Measurements from ENCODE around the gene CHD6.

CHD6 gene

GRCh38 chr20:41467220-41467619 is 151.0 kb downstream of the CHD6 start:
- DNase-seq (ENCODE audit: low spot score) = no peak

- no peak for DNase-seq (ENCODE audit: low spot score)
Measured at GRCh38 chr20:41463567-41463966, 154.6 kb downstream of the CHD6 start.

- no peak for DNase-seq (ENCODE audit: low spot score)
Measured at GRCh38 chr20:41462372-41463161, 155.6 kb downstream of the CHD6 start.

GRCh38 chr20:41458761-41459160 is 159.4 kb downstream of the CHD6 start:
- no peak for DNase-seq (ENCODE audit: low spot score)

- DNase-seq (ENCODE audit: low spot score) = no peak
Measured at GRCh38 chr20:41457173-41457857, 160.9 kb downstream of the CHD6 start.

GRCh38 chr20:41456351-41456750 is 161.8 kb downstream of the CHD6 start:
- no peak for DNase-seq (ENCODE audit: low spot score)

GRCh38 chr20:41454250-41454649 is 163.9 kb downstream of the CHD6 start:
- DNase-seq (ENCODE audit: low spot score) = no peak

- DNase-seq (ENCODE audit: low spot score) = no peak
Measured at GRCh38 chr20:41453010-41453950, 164.9 kb downstream of the CHD6 start.

- no peak for DNase-seq (ENCODE audit: low spot score)
Measured at GRCh38 chr20:41452226-41452625, 166.0 kb downstream of the CHD6 start.

- DNase-seq (ENCODE audit: low spot score) = no peak
Measured at GRCh38 chr20:41447006-41447405, 171.2 kb downstream of the CHD6 start.

- DNase-seq (ENCODE audit: low spot score) = no peak
Measured at GRCh38 chr20:41446456-41446855, 171.7 kb downstream of the CHD6 start.

- DNase-seq (ENCODE audit: low spot score) = no peak
Measured at GRCh38 chr20:41444821-41445220, 173.4 kb downstream of the CHD6 start.

GRCh38 chr20:41443691-41444090 is 174.5 kb downstream of the CHD6 start:
- no peak for DNase-seq (ENCODE audit: low spot score)

- no peak for DNase-seq (ENCODE audit: low spot score)
Measured at GRCh38 chr20:41440882-41441281, 177.3 kb downstream of the CHD6 start.

GRCh38 chr20:41437836-41438235 is 180.3 kb downstream of the CHD6 start:
- no peak for DNase-seq (ENCODE audit: low spot score)

- no peak for DNase-seq (ENCODE audit: low spot score)
Measured at GRCh38 chr20:41436679-41437078, 181.5 kb downstream of the CHD6 start.

- no peak for DNase-seq (ENCODE audit: low spot score)
Measured at GRCh38 chr20:41433203-41433602, 185.0 kb downstream of the CHD6 start.

GRCh38 chr20:41432746-41433145 is 185.4 kb downstream of the CHD6 start:
- no peak for DNase-seq (ENCODE audit: low spot score)

- peak; percentile 83 for DNase-seq (ENCODE audit: low spot score)
Measured at GRCh38 chr20:41428285-41428684, 189.9 kb downstream of the CHD6 start.

- DNase-seq (ENCODE audit: low spot score) = no peak
Measured at GRCh38 chr20:41427833-41428232, 190.3 kb downstream of the CHD6 start.

- DNase-seq (ENCODE audit: low spot score) = no peak
Measured at GRCh38 chr20:41426976-41427375, 191.2 kb downstream of the CHD6 start.

- DNase-seq (ENCODE audit: low spot score) = no peak
Measured at GRCh38 chr20:41426086-41426830, 191.9 kb downstream of the CHD6 start.

Data from COLO829 (cell line).